Muscle of back (tissue), 11 donors: ENCODE results near the gene ATP8A2. TPM values are rescaled to one million over a fixed set of nuclear protein-coding genes. Genes with fewer than 3 reads are reported as not detected.
A peak's percentile ranks its signal among the peaks of the same experiment; 100 is the strongest.

ENCODE experiments used
- DNase-seq, 3 donors: peaks; one replicate each; pipeline versions ENCODE4 v3.0.0 to v3.0.0-alpha.2; 2013
- polyA plus RNA-seq, 10 donors: library from polyadenylated mRNA; unstranded; fragments of 120-200 nt; gene quantifications; one replicate each; pipeline ENCODE4 v1.2.1, GENCODE V29; 2013; ENCODE audit not compliant: insufficient read length in 10 of 10

ATP8A2 gene
- polyA plus RNA-seq, 10 donors: 1.5 to 3.6 (median 2.2) TPM

DNA sequence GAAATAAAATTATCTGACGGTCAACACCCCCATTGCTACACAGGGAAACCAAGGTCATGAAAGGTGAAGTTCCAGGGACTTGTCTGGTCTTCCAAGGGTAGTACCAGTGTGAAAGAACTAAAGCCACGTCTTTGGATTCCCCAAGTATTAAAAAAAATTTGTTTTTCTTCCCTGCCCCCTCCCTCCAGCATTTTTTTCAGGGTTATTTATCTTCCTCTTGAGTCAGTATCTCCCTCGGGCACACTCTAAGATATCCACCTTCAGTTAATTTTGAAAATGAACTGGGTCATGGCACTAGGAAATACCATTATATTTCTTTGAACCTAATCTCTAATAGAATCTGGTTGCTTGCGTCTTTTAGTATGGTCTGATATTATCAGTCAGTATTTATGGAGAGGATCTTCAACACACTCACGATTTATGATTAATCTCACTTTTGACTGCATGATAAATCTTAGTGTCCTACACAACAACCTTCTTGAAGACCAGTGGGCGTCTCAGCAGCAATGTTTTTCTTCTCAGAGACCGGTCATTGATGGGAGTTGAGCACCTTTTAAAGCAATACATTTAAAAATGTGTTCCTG lies 9.1 kb downstream of the ATP8A2 start:
- DNase-seq: no peak

DNA sequence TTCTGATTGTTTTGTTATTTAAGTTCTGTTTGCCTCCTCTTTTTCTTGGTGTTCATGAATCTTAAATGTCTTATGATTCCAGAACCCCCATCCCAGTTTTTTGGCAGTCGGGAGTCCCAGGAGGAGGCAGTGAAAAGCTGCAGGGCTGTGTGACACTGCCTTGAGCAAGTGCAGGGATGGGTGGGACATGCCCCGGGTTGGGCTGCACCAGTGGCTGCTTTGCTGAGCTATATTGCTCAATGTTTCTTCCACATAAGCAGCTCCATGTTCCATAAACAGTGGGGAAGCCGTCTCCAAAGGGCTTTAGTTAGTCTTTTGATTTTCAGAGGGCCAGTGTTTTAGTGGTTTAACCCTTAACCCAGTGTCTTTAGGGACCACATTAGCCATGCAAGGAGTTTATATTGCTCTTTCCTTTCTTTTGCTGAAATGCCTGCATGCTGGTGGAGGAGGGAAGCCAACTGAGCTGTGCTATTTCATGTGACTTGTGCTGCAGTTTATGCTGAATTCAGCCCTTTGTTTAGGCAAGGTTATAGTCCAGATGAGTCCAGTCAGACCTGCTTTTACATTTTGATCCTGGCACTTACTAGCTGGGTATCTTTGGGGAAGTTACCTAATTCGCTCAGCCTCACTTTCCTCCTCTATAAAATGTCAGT lies 13.1 kb downstream of the ATP8A2 start:
- no peak for DNase-seq

DNA sequence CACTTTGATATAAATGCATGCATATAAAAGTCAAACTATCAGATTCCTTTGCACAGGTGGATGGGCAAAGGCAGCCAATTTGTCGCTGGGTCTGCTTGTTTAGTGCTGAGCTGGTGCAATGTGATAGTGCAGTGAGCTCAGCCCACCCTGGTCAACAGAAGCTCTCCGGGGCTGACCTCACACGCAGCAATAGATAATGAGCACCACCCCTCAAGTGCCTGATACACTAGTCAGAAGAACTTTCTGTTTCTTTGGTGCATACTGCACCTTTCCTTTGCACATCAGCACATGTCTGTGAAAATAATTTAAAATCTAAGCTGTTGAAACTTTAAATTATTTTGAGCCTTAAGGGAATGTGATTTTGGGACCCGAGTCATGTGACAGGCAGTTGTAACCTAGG lies 20.2 kb downstream of the ATP8A2 start:
- no peak for DNase-seq

DNA sequence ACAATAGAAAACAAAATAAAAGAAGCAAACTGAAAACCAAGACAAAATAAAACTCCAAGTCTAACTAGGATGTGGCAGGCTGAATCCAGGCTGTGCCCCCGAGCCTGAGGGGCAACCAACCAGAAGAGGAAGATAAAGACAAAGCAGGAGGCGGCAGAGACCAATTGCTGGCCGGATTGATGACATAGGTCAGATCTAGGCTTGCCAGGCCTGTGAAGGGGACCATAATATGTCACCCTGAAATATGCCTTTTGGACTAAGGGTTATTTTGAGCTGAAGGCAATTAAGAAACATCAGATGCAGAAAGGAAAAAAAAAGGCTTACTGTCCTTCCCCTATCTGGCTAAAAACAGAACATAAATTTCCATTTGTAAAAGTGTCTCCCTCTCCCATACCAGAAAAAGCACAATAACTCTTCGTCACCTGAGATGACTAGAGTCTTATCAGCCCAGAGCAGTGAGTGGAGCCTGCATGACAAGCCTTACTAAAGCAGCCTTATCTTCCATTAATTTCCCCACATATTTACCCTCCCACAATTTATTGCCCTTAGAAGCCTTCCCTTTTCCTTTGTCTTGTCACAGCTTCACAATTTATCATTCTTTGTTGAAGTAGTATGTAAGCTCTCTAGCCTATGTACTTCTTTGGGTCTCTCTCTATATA lies 22.8 kb downstream of the ATP8A2 start:
- DNase-seq: no peak

DNA sequence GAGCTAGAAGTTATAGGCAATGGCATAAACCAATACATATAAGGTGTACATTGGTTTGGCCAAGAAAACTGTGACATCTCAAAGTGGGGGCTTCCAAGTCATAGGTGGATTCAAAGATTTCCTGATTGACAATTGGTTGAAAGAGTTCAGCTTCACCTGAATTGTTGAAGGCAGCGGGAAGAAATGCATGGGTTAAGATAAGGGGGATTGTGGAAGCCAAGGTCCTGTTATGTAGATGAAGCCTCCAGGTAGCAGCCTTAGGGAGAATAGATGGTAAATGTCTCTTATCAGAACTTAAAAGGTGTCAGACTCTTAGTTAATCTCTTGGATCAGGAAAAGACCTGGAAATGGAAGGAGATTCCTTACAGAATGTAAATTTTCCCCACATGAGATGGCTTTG lies 26.0 kb downstream of the ATP8A2 start:
- no peak for DNase-seq

DNA sequence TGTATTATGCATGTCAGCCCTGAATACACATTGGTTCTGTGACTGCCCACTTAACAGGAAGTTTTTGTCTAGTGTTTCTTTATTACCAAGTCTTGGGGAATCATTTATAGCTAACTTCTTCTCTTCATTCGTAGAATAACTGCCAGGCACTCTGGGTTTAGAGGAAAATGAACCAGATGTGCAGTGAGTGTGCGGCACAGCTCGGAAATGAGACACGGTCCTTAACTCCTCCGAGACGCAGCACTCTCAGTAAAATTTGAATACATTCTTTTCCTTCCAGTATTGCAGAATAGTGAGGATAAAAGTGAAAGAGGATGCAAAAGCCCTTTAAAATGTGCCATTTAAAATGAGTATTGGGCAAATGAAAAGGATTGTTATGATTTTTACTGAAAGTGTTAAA lies 29.2 kb downstream of the ATP8A2 start:
- no peak for DNase-seq

DNA sequence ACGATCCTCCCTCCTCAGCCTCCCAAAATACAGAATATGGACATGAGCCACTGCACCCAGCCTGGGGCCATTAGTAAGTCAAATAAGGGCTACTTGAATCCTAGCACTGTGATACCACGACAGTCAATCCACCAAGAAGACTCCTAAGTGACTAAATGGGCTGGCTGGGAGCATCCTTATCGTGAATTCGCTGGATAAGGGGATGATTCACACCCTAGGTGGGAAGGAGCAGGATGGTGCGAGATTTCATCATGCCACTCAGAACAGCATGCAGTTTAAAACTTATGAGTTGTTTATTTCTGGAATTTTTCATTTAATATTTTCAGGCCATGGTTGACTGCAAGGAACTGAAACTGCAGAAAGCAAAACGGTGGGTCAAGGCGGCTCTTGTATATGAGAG lies 30.2 kb downstream of the ATP8A2 start:
- DNase-seq: no peak

DNA sequence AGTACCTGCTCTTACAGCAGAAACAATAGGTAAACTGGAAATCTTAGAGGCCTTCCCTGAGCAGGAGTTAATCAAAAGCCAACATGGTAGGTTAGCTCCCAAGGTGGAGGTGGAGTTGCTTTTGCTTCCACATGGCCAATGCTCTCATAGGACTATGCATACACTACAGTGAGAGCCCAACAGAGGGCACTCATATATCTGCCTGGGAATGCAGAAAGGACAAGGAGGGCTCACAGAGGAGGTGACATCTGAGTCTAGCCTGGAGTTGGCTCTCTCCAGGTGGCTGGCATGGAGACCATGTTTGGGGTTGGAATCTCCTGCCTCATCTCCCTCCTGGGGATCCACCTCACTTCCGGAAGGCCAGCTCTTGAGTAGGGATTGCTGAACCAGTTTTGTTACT lies 34.6 kb downstream of the ATP8A2 start:
- no peak for DNase-seq

DNA sequence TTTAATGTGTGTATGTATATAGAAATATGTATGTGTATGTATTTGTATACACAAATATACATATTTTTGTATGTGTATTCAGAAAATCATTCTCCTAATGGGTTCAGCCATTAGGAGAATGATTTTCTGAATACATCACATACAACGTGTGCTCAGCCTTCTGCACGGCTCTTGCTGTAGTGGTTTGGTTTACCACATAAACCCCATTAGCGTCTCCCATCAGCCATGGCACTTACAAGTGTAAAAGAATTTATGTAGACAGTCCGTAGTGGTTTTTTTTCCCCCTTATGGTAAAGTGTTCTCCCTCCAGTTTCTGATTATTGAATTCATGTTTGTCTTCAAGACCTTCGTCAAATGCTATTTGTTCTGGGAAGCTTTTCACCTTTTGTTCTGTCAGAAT lies 38.2 kb downstream of the ATP8A2 start:
- no peak for DNase-seq

DNA sequence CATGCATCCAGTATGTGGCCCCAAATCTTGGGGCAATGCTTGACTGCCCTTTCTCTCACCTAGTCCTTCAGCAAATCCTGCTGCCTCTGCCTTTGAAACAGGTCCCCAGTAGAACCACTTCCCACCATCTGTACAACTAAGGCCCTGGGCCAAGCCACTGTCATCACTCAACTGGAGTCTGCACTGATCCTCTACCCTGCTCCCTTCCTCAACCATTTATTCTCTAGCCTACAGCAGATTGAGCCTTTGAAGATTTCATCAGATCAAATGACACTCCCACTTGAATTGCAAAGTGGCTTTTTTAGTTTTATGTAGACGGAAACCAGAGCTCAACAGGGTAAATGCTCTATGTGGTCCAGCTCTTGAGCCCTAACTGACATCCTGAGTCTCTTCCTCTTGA lies 43.5 kb downstream of the ATP8A2 start:
- no peak for DNase-seq

DNA sequence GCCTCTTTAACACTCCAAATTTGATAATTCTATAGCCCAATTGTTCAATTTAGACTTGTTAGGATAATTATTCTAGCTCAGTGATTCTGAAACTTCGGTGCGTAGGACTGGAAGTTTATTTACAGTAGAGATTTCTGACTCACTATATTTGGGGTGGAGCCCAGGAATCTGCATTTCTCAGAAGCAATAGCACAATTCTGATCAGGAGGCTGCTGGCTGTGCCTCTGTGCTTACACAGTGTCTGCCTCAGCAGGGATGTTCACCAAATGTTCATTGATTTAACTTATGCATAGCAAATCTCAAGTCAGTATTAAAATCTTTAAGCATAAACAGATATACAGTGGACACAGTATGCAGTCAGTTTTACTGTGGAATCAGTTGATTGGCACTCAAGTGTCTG lies 45.8 kb downstream of the ATP8A2 start:
- DNase-seq: no peak

DNA sequence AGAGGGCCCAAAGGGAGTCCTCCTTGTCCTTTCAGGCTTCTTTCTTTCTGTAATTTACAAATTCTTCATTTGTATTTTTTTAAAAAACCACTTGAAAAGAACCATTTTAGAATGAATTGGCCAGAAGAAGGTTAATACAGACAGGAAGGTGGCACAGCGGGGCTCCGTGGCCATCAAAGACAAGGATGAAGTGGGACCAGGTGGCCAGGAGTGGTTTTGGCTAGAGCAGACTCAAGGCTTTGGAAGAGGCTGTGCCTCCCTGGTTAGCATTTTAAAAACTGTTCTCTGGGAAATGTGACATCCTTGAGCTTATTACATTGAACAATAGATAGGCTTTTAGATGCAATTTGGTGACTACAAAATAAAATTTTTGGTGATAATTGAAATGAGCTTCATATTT lies 48.4 kb downstream of the ATP8A2 start:
- DNase-seq: no peak

DNA sequence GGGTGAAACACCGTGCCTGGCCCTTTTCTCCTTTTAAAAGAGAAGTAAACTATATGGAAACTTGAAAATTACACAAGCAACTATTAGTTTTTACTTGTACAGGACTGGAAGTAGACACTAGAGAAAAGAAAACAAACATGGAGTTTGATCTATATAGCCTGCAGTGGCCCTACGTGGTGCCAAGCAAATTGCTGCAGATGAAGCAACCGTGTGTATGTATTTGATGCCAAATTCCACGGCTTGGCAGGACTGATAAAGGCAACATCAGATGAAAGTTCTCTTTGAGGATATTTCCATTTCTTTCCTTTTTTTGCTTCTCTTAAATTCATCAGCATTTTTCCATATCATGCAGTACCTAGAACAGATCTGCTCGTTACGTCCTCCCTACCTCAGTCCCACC lies 49.8 kb downstream of the ATP8A2 start:
- DNase-seq: no peak

DNA sequence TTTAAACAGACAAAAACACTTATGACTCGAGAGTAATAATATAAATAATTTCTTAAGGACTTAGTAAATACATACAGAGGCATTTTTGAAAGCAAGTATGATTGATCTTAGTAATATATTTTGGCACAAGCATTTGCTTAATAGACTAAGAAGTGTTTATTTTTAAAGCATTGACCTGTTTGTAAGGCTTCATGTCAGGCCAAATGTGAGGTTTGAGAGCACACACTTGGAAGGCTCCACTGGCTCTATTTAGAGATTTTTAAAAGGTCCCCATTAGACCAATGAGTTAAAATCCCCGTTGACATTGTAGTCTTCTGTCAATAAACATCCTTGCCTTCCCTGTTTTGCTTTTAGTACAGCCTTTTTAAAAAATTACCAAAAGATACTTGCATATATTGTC lies 50.4 kb downstream of the ATP8A2 start:
- DNase-seq: no peak

DNA sequence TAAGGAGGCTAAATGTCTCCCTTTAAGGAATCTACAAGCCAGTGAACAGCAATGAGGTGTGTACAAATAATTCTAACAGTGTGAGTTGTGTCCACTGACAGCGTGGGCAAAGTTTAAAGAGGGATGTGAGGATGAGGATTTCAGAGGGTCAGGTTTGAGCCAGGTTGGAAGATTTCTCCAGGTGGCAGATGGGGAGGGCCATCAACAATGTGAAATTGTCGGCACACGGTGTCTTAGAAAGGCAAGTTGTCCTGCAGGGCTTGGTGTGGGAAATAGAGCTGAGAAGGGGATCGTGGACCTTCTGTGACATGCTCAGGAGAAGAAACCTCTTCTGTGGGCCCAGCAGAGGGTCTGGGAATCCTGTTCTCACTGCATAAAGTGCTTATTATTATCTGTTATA lies 52.1 kb downstream of the ATP8A2 start:
- no peak for DNase-seq

DNA sequence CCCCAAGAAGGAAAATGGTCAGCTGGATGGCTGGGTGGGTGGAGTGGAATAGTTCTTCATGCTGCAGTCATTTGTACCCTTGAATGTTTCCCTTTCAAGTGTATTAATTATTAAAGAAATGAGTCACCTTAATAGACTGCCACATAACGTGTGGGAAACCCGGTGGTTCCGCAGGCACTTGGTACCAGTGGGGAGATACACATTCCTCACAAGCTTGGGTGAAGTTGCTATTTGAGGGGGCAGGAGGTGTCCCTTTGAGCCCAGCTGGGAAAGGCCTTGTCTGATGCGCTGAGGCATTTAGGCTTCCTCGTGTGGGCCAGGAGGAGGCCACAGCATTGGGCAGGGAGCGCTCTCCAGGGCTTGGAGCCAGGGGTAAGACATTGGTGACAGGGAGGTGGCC lies 57.7 kb downstream of the ATP8A2 start:
- DNase-seq: no peak

DNA sequence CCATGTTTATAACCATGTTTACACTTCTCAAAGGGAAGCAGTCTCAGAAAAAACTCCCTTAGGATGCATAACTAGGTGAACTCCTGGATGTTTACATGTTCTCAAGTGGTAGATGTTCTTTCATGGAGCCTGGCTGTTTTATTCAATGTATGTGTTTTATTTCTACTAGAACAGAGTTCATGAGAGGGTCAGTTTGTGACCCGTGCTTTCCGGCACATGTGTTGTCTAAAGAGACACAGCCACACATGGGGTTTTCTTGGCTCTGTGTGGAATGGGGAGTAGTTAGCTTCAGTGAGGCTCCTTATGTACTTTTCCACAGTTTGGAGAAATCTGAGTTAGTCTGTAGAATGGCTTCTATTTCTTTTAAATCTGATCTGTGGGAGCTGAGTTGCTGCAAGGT lies 60.9 kb downstream of the ATP8A2 start:
- peak; percentile 16 to 74 (median 22) for DNase-seq

DNA sequence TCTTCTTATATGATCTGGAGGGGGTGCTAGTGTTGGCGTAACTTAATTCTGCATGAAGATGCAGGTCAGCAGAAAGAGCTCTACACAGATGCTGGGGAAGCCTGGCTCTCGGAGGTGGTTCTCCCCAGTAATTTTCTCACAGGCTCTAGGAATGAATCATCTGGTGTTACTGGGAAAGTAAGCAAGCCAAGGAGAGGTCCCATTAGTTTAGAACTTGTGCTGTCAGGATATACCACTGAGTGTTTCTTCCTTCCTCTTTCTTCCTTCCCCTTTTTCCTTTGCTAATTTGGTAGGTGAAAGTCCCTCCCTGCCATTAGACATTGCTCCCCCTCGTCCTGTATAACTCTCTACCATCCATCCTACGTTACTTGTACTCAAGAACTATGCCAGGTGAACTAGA lies 68.3 kb downstream of the ATP8A2 start:
- DNase-seq: no peak

DNA sequence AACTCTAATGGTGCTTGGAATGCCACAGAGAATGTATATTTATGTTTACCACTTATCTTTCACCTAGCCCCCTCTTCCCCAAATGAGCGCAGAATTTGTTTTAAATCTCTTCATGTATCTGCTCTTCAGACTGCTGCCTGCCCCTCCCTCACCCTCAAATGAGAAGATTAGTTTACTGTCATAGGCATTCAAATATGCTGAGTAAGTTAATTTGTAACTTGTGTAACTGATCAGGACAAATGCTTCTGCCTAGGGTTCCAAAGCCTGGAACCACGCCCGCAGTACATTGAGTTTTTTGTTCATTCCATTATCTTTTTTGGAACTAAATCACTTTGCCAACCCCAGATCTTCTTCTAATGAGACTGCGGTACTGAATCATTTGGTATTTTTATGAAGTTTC lies 74.5 kb downstream of the ATP8A2 start:
- DNase-seq: no peak

DNA sequence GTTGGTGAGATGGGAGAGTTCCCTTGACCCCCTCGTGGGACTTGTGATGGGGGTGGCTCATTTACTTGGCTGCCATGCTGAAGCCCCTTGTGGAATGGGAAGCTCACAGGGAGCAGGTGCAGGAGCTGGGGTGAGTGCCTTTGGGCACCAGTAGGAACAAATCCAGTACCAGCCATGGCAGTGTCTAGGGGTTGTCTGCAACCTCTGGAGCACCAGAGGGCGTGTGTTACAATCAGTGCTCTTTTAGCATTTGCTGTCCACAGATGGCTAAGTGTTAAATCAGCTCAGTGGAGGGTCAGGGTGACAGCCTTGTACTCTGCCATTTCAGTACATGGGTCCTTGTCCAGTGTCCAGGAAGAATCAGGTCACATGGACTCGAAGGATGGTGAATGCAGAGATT lies 75.6 kb downstream of the ATP8A2 start:
- no peak for DNase-seq

DNA sequence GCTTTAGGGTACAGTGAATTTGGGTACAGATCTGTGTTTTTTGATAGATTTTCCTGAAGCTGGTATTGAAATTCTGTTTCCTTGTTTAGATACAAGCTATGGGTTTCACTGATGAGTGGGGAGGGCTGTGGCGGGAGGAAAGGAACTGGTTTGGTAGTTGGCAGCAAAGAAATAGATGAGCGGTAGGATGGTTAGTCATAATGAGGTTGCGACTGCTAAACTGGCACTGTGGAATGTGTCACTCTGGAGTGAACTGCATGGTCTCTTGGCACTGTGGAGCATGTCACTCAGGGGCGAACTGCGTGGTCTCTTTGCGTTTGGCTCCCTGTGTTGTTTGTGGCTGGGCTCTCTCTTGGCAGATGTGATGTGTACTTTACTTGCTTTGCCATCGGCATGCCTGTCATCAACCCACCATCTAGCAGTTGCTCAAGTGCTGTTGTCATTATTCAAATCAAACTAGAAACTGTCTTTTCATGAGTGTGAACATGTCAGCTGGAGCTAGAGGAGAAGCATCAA lies 82.1 kb downstream of the ATP8A2 start:
- no peak for DNase-seq

DNA sequence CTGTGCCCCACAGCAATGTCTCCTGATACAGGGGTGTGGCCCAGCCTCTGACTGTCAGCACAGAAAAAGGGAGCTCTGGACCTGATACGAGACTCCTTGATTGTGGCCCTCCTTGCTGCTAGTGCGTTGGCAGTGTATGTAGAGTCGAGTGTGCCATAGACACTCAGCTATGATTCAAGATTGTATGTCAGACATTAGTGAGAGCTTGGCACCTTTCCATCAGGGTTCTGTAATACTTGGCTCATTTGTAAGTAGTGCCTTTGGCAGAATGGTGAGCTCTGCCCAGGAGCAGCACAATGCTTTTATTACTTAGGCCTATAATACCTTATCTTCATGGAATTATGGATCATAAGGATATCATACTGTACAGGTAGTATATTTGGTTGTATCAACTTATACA lies 83.4 kb downstream of the ATP8A2 start:
- no peak for DNase-seq

DNA sequence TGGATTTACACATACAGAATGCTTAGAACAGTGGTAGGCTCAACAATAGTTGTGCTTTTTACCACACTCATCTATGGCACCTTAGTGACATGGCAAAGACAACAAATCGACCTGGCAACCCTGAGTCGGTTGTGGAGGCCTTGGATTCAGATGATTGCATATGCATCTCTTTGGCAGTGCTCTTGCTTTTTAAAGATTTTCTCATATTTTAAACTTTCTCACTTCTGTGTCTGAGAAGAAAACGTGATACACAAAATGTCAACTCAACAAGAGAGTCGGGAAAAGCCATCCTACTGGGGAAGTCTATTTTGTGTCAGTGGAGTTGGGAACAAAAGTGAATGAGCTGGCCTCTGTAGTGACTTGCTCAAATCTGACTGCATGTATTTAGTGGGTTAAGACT lies 85.8 kb downstream of the ATP8A2 start:
- DNase-seq: no peak
